Right kidney (tissue), 1 donor: ENCODE results near the gene FBXO2.

ENCODE experiments used
- DNase-seq: peaks from one replicate; pipeline ENCODE4 v3.0.0-alpha.2; 2016

FBXO2 gene

GRCh38 chr1:11682799-11683198, 28.6 kb upstream of the FBXO2 start:
- DNase-seq: no peak

- no peak for DNase-seq
Observed at GRCh38 chr1:11682287-11682771, 28.1 kb upstream of the FBXO2 start.

- peak; percentile 79 for DNase-seq
Observed at GRCh38 chr1:11681071-11681771, 27.0 kb upstream of the FBXO2 start, which contains the start of gene MAD2L2. TSS of gene MAD2L2 (minus strand) at chr1:11681148. CDS start at chr1:11680601, 547 bp downstream.

- DNase-seq: peak; percentile 85
Observed at GRCh38 chr1:11680270-11681070, 26.2 kb upstream of the FBXO2 start.

- no peak for DNase-seq
Observed at GRCh38 chr1:11678442-11678841, 24.2 kb upstream of the FBXO2 start.

- no peak for DNase-seq
Observed at GRCh38 chr1:11676386-11677103, 22.3 kb upstream of the FBXO2 start.

- no peak for DNase-seq
Observed at GRCh38 chr1:11675325-11675724, 21.1 kb upstream of the FBXO2 start.

GRCh38 chr1:11674488-11674887, 20.3 kb upstream of the FBXO2 start:
- no peak for DNase-seq

- DNase-seq: no peak
Observed at GRCh38 chr1:11673089-11673769, 19.0 kb upstream of the FBXO2 start.

GRCh38 chr1:11671544-11672286, 17.5 kb upstream of the FBXO2 start:
- no peak for DNase-seq

- DNase-seq: no peak
Observed at GRCh38 chr1:11671205-11671543, 16.9 kb upstream of the FBXO2 start.

- DNase-seq: no peak
Observed at GRCh38 chr1:11670747-11671146, 16.5 kb upstream of the FBXO2 start.

GRCh38 chr1:11668516-11668915, 14.3 kb upstream of the FBXO2 start:
- DNase-seq: no peak

- peak; percentile 76 for DNase-seq
Observed at GRCh38 chr1:11664336-11665065, 10.3 kb upstream of the FBXO2 start.

- DNase-seq: no peak
Observed at GRCh38 chr1:11661103-11661502, 6.9 kb upstream of the FBXO2 start.

- no peak for DNase-seq
Observed at GRCh38 chr1:11659748-11660147, 5.5 kb upstream of the FBXO2 start.

GRCh38 chr1:11658542-11658941, 4.3 kb upstream of the FBXO2 start:
- DNase-seq: no peak

GRCh38 chr1:11657654-11658053, 3.4 kb upstream of the FBXO2 start:
- DNase-seq: no peak

GRCh38 chr1:11654939-11655808, 945 bp upstream of the FBXO2 start:
- DNase-seq: no peak

GRCh38 chr1:11653861-11654136, 430 bp downstream of the FBXO2 start:
- no peak for DNase-seq
